NCI-H510A (cell line): ENCODE results near the gene C1orf174.
A peak's percentile ranks its signal among the peaks of the same experiment; 100 is the strongest.

Experiments
- DNase-seq: peaks from one replicate; lab custom pipeline; 2025; lab: John Stamatoyannopoulos, UW

C1orf174 gene

GRCh38 chr1:3868464-3869006 lies 31.5 kb downstream of the C1orf174 start:
- DNase-seq = no peak

DNA sequence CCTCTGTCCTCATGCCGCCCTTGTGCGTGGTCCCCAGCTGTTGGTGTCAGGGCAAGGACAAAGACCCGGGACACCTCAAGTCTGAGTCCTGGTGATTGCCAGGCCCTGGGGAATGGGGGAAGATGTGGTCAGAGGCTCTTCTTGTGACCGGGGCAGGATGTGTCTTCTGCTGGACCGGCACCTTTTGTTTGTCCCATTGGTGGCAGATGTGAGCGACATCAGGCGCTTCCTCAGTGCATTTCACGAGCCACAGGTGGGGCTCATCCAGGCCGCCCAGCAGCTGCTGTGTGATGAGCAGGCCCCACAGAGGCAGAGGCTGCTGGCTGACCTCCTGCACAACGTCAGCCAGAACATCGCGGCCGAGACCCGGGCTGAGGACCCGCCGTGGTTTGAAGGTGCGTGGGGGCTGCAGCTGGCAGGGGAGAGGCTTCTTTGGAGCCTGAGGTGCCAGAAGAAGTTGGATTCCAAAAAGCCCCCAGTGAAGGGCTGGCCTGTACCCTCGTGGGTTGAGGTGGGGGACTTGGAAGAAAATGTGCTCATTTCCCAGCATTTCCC lies 34.4 kb downstream of the C1orf174 start:
- DNase-seq = no peak

DNA sequence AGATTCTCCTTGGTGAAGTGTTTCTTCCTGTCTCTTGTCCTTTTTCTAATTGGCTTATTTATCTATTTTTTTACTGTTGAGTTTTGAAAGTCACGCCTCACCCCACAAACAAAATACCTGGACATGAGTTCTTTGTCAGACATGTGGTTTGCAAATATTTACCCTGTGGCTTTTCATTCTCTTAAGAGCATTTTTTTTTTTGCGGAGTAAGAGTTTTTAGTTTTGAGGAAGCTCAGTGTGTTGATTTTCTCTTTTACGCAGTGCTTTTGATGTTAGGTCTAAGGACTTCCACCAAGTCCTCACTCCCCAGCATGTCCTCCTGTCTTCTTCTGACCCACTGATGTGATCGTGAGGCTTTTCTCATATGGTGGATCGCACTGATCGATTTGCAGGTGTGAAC lies 35.2 kb downstream of the C1orf174 start:
- no peak for DNase-seq

DNA sequence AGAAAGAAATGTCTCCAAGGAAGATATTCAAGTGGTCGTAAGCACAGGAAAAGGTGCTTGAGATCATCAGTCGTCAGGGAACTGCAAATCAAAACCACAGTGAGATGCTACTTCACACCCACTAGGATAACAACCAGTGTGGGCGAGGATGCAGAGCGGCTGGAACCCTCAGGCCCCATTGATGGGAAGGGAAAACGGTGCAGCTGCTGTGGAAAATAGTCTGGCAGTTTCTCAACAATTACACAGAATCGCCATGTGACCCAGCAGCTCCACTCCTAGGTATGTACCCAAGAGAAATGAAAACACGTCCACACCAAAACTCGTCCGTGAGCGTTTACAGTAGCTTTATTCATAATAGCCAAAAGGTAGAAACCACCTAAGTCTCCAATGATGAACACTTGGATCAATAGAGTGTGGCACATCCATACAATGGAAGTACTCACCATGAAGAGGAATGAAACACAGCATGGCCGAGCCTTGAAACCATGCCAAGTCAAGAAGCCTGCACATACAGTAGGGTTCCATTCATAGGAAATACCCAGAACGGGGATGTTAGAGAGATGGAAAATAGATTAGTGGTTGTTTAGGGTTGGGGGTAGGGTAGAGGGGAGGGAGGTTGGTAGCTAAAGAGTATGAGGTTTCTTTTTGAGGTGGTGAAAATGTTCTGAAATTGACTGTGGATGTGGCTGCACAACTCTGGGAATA lies 36.7 kb downstream of the C1orf174 start:
- no peak for DNase-seq

- no peak for DNase-seq
Observed at GRCh38 chr1:3858231-3858981, 41.7 kb downstream of the C1orf174 start.

DNA sequence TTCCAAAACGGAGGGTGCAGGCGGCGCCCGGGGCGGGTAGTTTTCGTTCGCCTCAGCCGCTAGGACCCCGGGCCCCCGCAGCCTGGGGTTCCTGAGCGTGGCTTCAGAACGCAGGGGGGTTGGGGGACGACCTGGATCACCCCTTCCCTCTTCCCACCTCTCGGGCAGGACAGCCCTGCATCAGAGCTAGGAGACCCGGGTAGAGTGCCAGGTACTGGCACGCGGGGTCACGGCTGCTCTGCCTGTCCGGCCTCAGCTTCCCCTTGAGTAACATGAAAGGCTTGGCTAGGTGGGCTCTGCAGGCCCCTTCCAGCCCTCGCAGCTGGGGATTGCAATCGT lies 42.3 kb downstream of the C1orf174 start:
- DNase-seq = no peak

DNA sequence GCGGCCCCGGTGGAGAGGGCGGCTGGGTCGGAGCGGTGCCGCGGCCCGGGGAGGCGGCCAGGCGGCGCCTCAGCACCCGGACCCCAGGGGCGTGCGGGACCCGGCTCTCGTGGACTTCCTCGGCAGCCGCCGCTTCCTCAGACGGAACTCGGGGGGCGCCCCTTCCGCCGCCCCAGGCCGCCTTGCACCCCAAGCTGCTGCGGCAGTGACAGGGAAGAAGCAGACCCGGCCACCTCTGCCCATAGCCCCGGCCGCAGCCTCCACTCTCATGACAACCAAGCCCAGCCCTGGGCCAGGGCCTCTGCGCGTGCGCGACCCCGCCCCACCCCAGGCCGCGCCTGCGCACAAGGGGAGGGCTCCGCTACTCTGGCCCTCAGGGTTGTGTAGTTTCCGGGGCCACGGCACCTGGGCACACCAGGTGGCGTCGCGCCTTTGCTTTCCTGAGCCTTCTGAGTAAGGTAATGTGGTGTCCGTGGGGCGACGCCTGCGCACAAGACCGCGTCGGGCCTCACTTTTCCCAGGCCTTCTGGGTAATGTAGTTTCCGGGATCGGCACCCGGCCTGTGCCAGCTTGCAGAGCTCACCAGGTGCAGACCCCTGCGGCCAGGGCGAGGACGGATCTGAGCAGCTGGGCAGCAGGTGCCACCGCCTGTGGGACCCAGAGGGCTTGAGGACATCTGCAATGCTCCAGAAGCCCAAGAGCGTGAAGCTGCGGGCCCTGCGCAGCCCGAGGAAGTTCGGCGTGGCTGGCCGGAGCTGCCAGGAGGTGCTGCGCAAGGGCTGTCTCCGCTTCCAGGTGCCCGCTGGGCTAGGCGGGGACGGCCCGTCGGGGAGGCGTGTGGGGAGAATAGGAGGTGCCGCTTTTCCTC lies 42.9 kb downstream of the C1orf174 start, which contains the start of the genes CEP104 and DFFB:
CEP104 (minus strand) TSS at position 289 of the 868 bp plus-strand sequence. CDS start 4,804 bp downstream, outside the sequence.
DFFB (plus strand) TSS at position 554 of the 868 bp plus-strand sequence; CDS start at position 682, 128 bp downstream.
- peak; percentile 91 for DNase-seq

DNA sequence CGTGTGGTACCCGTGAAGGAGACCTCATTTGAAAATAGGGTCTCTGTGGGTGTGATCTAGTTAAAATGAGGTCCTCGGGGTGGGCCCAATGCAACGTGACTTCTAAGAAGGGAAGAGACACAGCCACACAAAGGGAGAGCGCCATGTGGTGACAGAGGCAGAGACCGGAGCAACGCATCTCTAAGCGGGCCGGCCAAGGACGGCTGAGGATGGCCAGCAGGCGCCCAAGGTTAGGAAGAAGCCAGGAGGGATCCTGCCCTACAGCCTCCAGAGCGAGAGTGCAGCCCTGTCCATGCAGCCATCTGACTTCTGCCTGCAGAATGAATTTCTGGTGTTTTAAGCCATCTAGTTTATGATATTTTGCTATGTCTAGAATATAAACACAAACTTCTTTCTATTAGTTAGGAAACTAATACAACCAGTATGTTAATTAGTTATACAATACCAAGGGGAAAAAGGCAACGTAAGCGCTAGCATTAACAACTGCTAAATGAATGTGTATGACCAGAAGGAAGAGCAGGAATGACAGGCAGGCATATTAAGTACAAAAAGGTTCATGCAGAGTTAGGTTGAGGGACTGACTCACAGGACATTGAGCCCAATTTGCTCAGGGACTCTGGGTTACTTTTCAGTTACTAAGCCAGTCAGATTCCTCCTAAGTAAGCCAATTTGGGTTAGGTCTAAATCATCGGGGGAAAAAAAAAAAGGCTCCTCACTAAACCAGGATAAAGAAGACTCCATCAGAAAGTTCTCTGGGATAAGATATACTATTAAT lies 47.2 kb downstream of the C1orf174 start:
- DNase-seq = no peak

- no peak for DNase-seq
Observed at GRCh38 chr1:3852091-3852490, 48.0 kb downstream of the C1orf174 start.

- no peak for DNase-seq
Observed at GRCh38 chr1:3851292-3851691, 48.8 kb downstream of the C1orf174 start.

GRCh38 chr1:3850857-3851256 lies 49.2 kb downstream of the C1orf174 start:
- no peak for DNase-seq

GRCh38 chr1:3847081-3847480 lies 53.0 kb downstream of the C1orf174 start:
- DNase-seq = no peak

DNA sequence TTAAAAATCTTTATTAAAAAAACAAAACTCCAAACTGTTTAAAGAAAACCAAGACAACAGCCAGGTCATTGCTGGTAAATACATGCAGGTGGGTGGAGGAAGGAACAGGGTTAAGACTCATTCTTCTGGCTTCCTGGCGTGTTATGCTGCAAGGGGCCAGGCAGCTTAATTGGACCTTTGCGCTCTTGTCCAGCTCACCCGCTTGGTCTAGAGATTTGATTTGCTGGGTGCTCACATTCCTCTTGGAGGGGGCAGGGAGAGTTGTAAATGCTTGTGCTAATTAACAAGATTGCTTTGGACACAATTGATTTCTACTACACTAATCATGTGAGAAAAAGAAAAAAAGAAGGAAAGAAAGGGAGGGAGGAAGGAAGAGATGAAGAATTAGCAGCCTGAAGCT lies 53.5 kb downstream of the C1orf174 start:
- DNase-seq = no peak

GRCh38 chr1:3842912-3843311 lies 57.2 kb downstream of the C1orf174 start:
- no peak for DNase-seq

DNA sequence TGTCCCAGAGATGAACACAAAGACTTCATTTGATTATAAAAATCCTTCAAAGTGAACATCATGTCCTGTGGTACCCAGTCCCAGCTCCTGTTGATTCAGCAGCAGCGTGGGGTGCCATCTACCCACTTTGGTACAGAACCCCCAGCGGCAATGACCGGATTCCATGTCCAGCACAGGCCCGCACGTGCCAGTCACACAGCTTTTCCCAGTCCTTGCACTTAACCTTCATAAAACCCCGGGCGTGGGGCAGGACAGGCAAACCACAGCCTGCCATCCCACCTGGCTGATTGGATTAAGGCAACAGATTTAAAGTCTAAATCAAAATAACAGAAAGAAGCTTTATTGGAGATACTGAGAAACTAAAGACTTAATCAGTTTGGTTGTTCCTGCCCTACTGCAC lies 58.6 kb downstream of the C1orf174 start:
- no peak for DNase-seq
